CD14-positive monocyte (primary cell): ENCODE results near the gene SLC22A16. TPM values are rescaled to one million over a fixed set of nuclear protein-coding genes. Genes with fewer than 3 reads are reported as not detected.

ENCODE experiments used
- DNase-seq, 3 donors: peaks; one replicate each; pipeline ENCODE4 v3.0.0-alpha.2; 2011 to 2022
- H2AFZ ChIP-seq: 2 replicates; pipeline ENCODE4 v1.6.0; 2012; ENCODE audit warnings: mild to moderate bottlenecking, low read depth, low read length, inconsistent platforms; ENCODE audit not compliant: insufficient read depth, poor library complexity, severe bottlenecking
- H3K27ac ChIP-seq, 2 donors: 1 replicate in 1 of 2; 2 replicates in 1 of 2; pipeline ENCODE4 v1.5.1; 2012 to 2013; ENCODE audit warnings: low read length in 2 of 2, control low read depth in 1 of 2, inconsistent platforms in 1 of 2, low read depth in 1 of 2, mild to moderate bottlenecking in 1 of 2
- H3K27me3 ChIP-seq, 2 donors: one replicate each; pipeline versions ENCODE4 v1.6.0 to v1.6.1; 2011 to 2013; ENCODE audit warnings: low read length in 2 of 2; ENCODE audit not compliant: control insufficient read depth in 2 of 2, insufficient read depth in 2 of 2
- H3K36me3 ChIP-seq, 2 donors: replicated peaks in 1 of 2; 1 replicate in 1 of 2; 2 replicates in 1 of 2; pipeline versions ENCODE4 v1.5.1 to v1.6.1; 2012 to 2013; ENCODE audit warnings: low read length in 2 of 2, control low read depth in 1 of 2, inconsistent platforms in 1 of 2, mild to moderate bottlenecking in 1 of 2; ENCODE audit not compliant: insufficient read depth in 2 of 2, control insufficient read depth in 1 of 2
- H3K4me1 ChIP-seq, 2 donors: 1 replicate in 1 of 2; 2 replicates in 1 of 2; pipeline versions ENCODE4 v1.5.1 to v1.6.1; 2012 to 2013; ENCODE audit warnings: low read length in 2 of 2, control low read depth in 1 of 2, inconsistent platforms in 1 of 2, mild to moderate bottlenecking in 1 of 2, moderate library complexity in 1 of 2; ENCODE audit not compliant: insufficient read depth in 2 of 2, control insufficient read depth in 1 of 2
- H3K4me2 ChIP-seq: replicated peaks from 2 replicates; pipeline ENCODE3; 2012; ENCODE audit warnings: low read length, moderate library complexity, mild to moderate bottlenecking; ENCODE audit not compliant: poor library complexity, severe bottlenecking; ENCODE audit errors: extremely low read depth
- H3K4me3 ChIP-seq, 3 experiments: fragments of 200-600 bp in 1 of 3; sonication (generic) in 1 of 3; replicated peaks in 1 of 3; 1 replicate in 2 of 3; 2 replicates in 1 of 3; pipeline ENCODE4 v1.5.1; 2011 to 2013; ENCODE audit warnings: low read length in 3 of 3, mild to moderate bottlenecking in 3 of 3, control low read depth in 2 of 3, low read depth in 2 of 3, inconsistent platforms in 1 of 3, moderate library complexity in 1 of 3
- H3K79me2 ChIP-seq: 2 replicates; pipeline ENCODE4 v1.6.0; 2012; ENCODE audit warnings: mild to moderate bottlenecking, control low read depth, inconsistent platforms, low read length, moderate library complexity; ENCODE audit not compliant: insufficient read depth
- H3K9ac ChIP-seq: 2 replicates; pipeline ENCODE4 v1.6.0; 2017; ENCODE audit warnings: low read length, mild to moderate bottlenecking; ENCODE audit not compliant: insufficient read depth, poor library complexity, severe bottlenecking
- H3K9me3 ChIP-seq, 2 donors: replicated peaks in 1 of 2; 1 replicate in 1 of 2; 2 replicates in 1 of 2; pipeline versions ENCODE4 v1.5.1 to v1.6.1; 2012 to 2013; ENCODE audit warnings: low read length in 2 of 2, control low read depth in 1 of 2; ENCODE audit not compliant: control insufficient read depth in 1 of 2, insufficient read depth in 1 of 2
- H4K20me1 ChIP-seq: 2 replicates; pipeline ENCODE4 v1.6.0; 2012; ENCODE audit warnings: mild to moderate bottlenecking, low read length, control low read depth, moderate library complexity; ENCODE audit not compliant: insufficient read depth
- H3K27ac Mint-ChIP-seq, 7 donors: one replicate each; pipeline ENCODE4 v1.8.0; 2020; ENCODE audit warnings: mild to moderate bottlenecking in 7 of 7, mixed read lengths in 7 of 7, moderate library complexity in 6 of 7, inconsistent platforms in 2 of 7
- H3K27me3 Mint-ChIP-seq, 3 donors: one replicate each; pipeline ENCODE4 v1.8.0; 2021 to 2022; ENCODE audit warnings: low read depth in 3 of 3, mild to moderate bottlenecking in 3 of 3, mixed read lengths in 3 of 3, moderate library complexity in 3 of 3, inconsistent platforms in 1 of 3
- H3K36me3 Mint-ChIP-seq, 2 donors: one replicate each; pipeline ENCODE4 v1.8.0; 2020; ENCODE audit warnings: mixed read lengths in 2 of 2, inconsistent platforms in 1 of 2, mild to moderate bottlenecking in 1 of 2
- H3K4me1 Mint-ChIP-seq: one replicate; pipeline ENCODE4 v1.8.0; 2020; ENCODE audit warnings: mild to moderate bottlenecking, mixed read lengths
- H3K4me3 Mint-ChIP-seq, 2 donors: one replicate each; pipeline ENCODE4 v1.8.0; 2020; ENCODE audit warnings: mild to moderate bottlenecking in 2 of 2, mixed read lengths in 2 of 2, moderate library complexity in 1 of 2
- H3K9me3 Mint-ChIP-seq, 7 donors: one replicate each; pipeline ENCODE4 v1.8.0; 2020 to 2022; ENCODE audit warnings: mixed read lengths in 7 of 7, mild to moderate bottlenecking in 6 of 7, moderate library complexity in 6 of 7, inconsistent platforms in 2 of 7
- CTCF ChIP-seq: fragments of 200-600 bp; IDR thresholded peaks from one replicate; pipeline ENCODE4 v1.8.0; 2022; ENCODE audit warnings: antibody characterized with exemption, mild to moderate bottlenecking
- WGBS: methylation state at CpG from one replicate; pipeline ENCODE4 v1.1.5; 2013; ENCODE audit warnings: missing lambda C conversion rate; ENCODE audit not compliant: insufficient coverage; 5-methylcytosine and 5-hydroxymethylcytosine counted together
- intact Hi-C, 2 donors: fragments of 100-400 bp; cut with micrococcal nuclease; formaldehyde crosslinking; loops; one replicate each; pipeline versions ENCODE4 v1.15.0 to v1.15.1; 2023
- polyA plus RNA-seq, 3 donors: library from polyadenylated mRNA; depleted of rRNA in 1 of 3; unstranded in 2 of 3; stranded (reverse) in 1 of 3; fragments of 300-500 nt in 2 of 3; fragments of >200 nt in 1 of 3; fragmentation: Illumina TruSeq in 2 of 3; gene quantifications; 1 replicate in 2 of 3; 2 replicates in 1 of 3; pipeline ENCODE4 v1.2.3, GENCODE V29; 2012 to 2021

Gene SLC22A16
- polyA plus RNA-seq, 3 donors = 1.8 to 15.6 (median 4.0) TPM

GRCh38 chr6:110389689-110390382, 86.6 kb downstream of the SLC22A16 start:
- no peak for TF ChIP-seq CTCF
- peaks cover 2% of the 10 kb centered on the region for H3K4me1 Mint-ChIP-seq
- no peak overlapping the region for H3K4me3 Mint-ChIP-seq
- Histone ChIP-seq H4K20me1 (no peaks in the 10 kb centered on the region), H2AFZ (no peak overlapping the region), H3K9me3 (no peaks in the 10 kb centered on the region), H3K4me3 (no peak overlapping the region), H3K9ac (no peak overlapping the region), H3K4me2 (no peak overlapping the region), H3K27ac (no peak overlapping the region), H3K36me3 (no peaks in the 10 kb centered on the region), H3K27me3 (no peaks in the 10 kb centered on the region), H3K79me2 (no peaks in the 10 kb centered on the region), H3K4me1 (no peaks in the 10 kb centered on the region)
- no peak overlapping the region for H3K27ac Mint-ChIP-seq
- no peaks in the 10 kb centered on the region for H3K9me3 Mint-ChIP-seq
- no peak for DNase-seq
- peaks cover 0 to 2% of the 10 kb centered on the region in 2 donors for H3K36me3 Mint-ChIP-seq
- peaks cover 0 to 2% (median 2%) of the 10 kb centered on the region in 3 donors for H3K27me3 Mint-ChIP-seq
- intact Hi-C loops = loop anchor here in 1 of 2 donors (5.0 to 10.0 kb wide), 3 partner anchors 355 to 863 kb away; no protein-coding TSS in a partner anchor
- 40% methylated on average over 3 of the region's 4 CpGs for WGBS

GRCh38 chr6:110387986-110388385, 88.4 kb downstream of the SLC22A16 start:
- no peaks in the 10 kb centered on the region for H3K9me3 ChIP-seq
- H2AFZ ChIP-seq = no peak overlapping the region
- WGBS = no CpG with 5 or more reads among the region's 2 CpGs
- Mint-ChIP-seq H3K36me3 (peaks cover 0 to 2% of the 10 kb centered on the region in 2 donors), H3K27ac (no peak overlapping the region), H3K9me3 (no peaks in the 10 kb centered on the region), H3K27me3 (peaks cover 0 to 2% (median 1%) of the 10 kb centered on the region in 3 donors), H3K4me3 (no peak overlapping the region), H3K4me1 (peaks cover 2% of the 10 kb centered on the region)
- no peak for TF ChIP-seq CTCF
- H3K27ac ChIP-seq = no peak overlapping the region
- no peak overlapping the region for H3K4me2 ChIP-seq
- no peaks in the 10 kb centered on the region for H3K36me3 ChIP-seq
- intact Hi-C loops = loop anchor here in 1 of 2 donors (5.0 kb wide), 1 partner anchor 681 kb away; no protein-coding TSS in a partner anchor
- H3K27me3 ChIP-seq = no peaks in the 10 kb centered on the region
- no peak overlapping the region for H3K9ac ChIP-seq
- H3K4me1 ChIP-seq = no peaks in the 10 kb centered on the region
- H3K79me2 ChIP-seq = no peaks in the 10 kb centered on the region
- H3K4me3 ChIP-seq = no peak overlapping the region
- DNase-seq = no peak
- no peaks in the 10 kb centered on the region for H4K20me1 ChIP-seq
